T-helper 2 cell treated with Interferon-gamma antibody and Interleukin-4, amounts not matched to agents 100 ng/mL and 5 ng/mL, for 36 hours (primary cell): ENCODE data around the gene GPR84. TPM values are rescaled to one million over a fixed set of nuclear protein-coding genes. Genes with fewer than 3 reads are reported as not detected.

Source experiments
- intact Hi-C: fragments of 100-400 bp; cut with micrococcal nuclease; formaldehyde crosslinking; loops from one replicate; pipeline ENCODE4 v1.15.1; 2023
- total RNA-seq: library from RNA; stranded (reverse); gene quantifications from 2 replicates; pipeline ENCODE4 v1.2.3, GENCODE V29; 2022

The GPR84 gene
- total RNA-seq, 1 donor from 2014 or later = 0.39 TPM

DNA sequence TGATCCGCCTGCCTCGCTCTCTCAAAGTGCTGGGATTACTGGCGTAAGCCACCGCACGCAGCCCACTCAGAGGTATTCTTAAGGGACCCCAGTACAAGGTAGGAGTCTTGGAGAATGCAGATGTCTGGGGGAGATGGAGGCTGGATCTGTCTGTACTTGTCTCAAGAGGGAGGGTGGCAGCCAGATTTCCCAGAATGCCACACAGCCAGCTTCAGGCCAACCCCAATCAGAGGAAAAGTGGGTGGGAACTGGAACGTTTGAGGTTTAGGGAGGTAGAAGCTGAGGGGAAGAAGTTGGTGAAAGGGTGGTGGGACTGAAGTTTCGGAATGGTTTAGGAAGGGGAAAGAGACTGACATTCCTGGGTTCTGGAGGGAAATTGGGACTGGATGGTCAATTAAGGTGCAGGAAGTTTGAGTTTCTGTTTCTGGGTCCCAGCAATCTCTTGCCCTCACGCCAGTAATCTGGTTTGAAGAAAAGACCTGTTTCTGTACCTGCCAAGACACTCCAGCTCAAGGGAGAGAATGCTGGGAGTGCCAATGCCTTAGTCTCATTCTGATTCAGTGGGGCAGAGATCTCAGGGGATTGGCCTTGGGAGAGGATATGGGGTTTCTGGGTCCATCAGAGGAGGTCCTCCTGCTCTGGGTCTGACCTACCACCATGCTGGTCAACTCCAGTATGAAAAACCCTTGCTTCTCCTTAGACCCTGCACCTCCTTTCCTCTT lies 28.4 kb upstream of the GPR84 start:
- intact Hi-C loops = no loop called here

GRCh38 chr12:54390668-54391551 lies 26.6 kb upstream of the GPR84 start:
- intact Hi-C loops = no loop called here

DNA sequence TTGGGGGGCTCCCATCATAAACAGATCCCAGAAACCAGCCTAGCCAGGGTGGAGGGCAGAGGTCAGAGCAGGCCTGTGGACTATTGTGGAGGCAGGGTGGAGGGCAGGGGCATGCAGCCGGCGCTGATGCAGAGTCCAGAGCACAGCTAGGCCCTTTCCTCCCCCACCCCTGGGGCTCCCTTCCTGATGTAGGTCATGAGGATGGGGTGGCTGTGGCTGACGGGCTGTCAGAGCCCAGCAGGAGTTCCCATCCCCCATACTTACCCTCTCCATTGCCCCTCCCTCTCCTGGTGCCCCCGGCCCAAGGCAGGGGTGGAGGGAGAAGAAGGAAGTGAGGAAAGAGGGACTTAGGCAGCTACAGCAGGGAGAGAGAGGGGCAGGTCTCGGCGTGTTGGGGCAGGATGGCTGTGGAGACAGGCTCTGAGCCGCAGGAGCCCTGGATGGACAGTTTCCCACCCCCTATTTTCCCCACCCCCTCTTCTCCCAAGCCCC lies 25.9 kb upstream of the GPR84 start:
- intact Hi-C loops = no loop called here

GRCh38 chr12:54389607-54390175 lies 25.4 kb upstream of the GPR84 start:
- intact Hi-C loops = no loop called here

DNA sequence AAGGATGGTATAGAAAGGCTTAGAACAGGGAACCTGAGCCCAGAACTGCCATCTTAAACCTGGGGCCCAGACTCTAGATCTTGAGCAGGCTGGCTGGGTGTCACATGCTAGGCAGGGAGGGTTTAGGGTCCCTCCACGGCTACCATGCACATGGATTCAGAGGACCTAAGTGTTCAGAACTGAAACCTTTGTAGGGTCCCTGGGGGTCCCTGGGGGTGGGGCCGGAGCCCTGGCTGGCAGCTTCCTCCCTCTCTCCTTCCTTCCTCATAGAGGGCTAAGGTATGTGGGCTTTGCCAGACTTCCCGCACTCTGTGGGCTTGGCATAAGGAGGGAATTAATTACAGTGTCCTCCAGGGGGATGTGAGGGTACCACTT lies 24.8 kb upstream of the GPR84 start:
- intact Hi-C loops = no loop called here

DNA sequence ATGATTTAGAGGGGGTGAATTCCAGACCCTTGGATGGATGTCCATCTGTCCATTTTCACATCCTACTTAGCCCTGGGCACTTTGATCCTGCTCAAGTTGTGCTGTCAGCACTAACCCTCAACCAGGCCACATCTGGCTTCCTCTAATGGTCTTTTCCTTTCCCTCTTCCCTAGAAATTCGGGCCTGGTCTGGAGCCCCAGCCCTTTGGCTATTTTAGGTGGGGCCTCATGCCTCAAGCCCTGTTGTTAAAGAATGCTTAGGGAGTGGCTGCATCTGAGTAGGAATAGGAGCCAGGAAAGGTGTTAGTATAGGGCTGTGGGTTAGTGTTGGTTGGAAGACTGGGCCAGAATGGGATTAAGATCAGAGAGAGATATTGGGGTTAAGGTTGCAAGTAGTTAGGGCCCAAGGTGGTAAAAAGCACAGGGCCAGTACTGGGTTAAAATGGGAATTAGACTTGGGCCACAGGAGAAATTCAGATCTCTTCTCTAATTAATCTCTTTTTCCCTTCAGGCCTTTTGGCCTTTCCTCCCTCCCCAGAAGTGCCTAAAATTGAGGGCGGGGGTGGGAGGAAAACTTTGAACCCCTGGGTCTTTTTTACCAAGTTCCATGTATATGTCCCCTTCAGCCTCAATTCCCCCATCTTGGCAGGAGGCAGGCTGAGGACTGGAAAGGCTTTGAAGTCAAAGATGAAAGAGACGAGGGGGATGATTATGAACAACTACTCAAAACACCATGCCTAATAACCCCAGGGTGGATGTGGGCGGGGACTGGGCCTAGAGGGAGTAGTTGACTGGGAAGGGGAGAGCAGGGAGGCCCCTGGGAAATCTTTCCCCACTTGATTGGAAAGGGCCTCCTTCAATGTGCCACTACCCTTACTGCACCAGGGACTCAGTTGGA lies 24.2 kb upstream of the GPR84 start:
- intact Hi-C loops = no loop called here

DNA sequence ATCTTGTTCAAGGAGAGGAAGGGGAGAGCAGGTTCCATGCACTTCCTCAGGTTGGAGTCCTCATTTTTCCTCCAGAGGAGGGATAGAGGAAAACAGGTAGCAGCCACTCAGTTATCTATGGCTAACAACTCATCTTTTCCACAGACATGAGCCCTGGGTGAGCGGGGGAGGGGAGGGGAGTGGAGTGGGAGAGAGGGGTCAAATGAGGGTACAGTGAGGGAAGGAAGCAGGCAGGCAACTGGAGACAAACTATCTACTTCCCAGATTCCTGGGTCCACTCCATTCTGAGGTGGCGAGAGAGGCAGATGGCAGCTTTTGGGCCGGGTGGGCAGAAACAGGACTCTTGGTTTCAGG lies 22.8 kb upstream of the GPR84 start:
- intact Hi-C loops = no loop called here

GRCh38 chr12:54386403-54387113 lies 22.3 kb upstream of the GPR84 start:
- intact Hi-C loops = no loop called here

DNA sequence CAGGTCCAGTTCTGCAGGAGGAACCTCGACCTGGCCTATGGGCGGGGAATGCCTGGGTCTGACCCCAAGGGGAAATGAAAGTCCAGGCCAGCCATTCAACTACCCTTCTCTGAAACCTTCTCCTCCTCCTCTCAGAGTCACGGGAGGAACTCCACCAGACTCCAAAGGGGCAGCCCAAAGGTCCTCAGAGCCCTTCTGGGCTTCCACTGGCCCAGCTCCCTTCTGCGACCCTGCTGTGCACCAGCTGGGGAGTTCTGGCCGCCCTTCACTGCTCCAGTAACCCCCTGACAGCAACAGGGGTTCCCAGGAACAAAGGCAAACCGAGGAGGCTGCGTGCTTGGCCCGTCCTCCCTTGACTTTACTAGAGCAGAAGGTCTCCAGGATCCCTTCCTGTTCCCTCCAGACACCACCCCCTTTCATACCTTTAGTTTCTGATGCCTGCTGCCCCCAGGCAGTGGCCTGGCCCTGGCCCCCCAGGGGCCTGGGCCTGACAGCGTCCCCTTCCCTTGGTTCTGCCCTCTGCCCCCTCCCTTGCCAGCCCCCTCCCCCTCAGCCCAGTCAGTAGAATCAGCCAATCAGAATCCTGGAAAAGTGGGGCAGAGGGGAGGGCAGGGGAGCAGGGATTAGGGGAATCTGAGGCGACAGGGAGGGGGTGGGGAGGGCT lies 21.1 kb upstream of the GPR84 start:
- intact Hi-C loops = no loop called here

DNA sequence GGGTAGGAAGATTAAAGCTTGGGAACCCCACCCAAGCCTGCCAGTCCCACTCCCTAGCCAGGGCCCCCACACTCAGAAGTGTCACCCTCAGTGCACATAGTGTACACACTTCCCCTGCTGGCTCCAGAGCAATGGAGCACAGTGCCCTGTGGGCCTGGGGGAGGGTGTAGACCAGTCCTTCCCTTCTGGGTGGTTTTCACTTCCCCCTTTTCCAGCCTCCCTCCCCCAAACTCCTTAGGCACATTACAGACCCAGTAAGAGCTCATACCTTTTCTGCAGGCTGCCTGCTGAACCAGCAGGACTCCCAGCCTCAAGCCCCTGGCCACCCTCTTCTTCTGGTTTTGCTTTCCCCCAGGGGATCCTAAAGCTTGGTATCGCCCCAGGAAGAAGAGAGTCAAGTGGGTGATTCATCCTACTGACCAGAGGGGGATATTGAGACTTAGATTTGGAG lies 20.3 kb upstream of the GPR84 start, which contains the start of gene ZNF385A:
TSS of gene ZNF385A (minus strand) at position 143 of the 451 bp plus-strand sequence. CDS start 219 bp downstream, outside the sequence.
- intact Hi-C loops = no loop called here

GRCh38 chr12:54383041-54383609 lies 18.8 kb upstream of the GPR84 start:
- intact Hi-C loops = no loop called here

GRCh38 chr12:54381136-54381535 lies 16.9 kb upstream of the GPR84 start:
- intact Hi-C loops = no loop called here

DNA sequence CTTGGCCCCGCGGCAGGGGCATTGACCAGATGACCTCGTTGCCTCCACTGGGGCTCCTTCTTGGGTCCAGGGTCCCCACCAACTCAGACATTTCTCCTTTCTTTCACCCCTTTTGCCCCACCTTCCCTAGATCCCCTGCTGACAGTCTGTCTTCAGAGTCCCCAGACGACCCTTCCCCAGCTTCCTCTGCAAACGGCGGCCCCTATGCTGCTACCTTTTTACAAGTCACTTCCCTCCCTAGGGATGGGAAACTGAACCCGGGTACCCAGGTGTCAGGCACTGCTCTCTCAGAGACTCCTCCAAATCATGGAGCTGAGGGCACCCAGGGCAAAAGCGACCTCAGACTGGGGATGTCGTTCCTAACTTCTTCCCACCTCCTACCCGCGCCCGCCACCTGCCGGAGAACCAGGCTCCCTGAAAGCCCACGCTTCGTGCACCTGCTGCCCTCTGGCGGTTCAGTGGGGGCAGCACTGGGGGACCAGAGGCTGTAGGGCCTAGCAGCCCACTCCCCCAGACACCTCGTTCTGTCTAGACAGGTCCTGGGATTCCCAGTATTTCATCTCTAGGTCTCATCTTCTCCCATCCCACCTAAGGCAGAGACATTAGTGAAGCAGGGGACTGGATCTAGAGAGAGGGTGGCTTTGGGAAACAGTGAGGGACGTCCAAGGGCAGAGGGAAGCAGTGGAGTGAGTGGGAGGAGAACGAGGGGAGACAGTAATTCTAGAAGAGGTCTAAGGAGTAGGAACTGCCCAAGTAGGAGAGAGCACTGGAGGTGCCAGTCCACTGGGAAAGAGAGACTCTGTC lies 15.3 kb upstream of the GPR84 start:
- intact Hi-C loops = loop anchor here (1.0 kb wide), 1 partner anchor 11 kb away; no protein-coding TSS in a partner anchor

DNA sequence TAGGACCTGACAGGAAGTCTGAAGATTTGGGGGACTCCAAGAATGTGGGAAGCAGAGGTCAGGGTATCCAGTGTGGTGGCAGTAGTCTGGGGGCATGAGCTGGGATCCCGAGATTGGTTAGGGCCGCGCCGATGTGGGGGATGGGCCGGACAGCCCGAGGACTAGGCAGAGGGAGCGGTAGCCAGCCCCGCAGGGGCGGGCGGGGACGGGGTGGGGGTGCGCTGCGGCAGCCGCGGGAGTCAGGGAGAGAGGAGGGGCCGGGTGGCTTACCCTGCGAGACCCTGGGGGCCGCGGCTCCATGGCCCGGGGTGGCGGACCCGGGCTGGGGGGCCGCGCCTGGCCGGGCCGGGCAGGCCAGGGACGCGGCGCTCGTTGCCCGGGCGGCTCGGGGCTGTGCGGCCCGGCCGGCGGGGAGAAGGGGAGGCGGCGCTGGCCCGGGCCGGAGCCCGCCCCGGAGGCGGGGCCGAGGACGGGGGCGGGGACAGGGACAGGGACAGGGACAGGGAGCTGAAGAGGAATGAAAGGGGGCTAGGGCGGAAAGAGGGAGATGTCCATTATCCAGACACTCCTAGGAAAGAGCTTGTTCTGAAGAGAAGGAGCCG lies 14.6 kb upstream of the GPR84 start:
- intact Hi-C loops = loop anchor here (1.0 kb wide), 1 partner anchor 11 kb away; no protein-coding TSS in a partner anchor

DNA sequence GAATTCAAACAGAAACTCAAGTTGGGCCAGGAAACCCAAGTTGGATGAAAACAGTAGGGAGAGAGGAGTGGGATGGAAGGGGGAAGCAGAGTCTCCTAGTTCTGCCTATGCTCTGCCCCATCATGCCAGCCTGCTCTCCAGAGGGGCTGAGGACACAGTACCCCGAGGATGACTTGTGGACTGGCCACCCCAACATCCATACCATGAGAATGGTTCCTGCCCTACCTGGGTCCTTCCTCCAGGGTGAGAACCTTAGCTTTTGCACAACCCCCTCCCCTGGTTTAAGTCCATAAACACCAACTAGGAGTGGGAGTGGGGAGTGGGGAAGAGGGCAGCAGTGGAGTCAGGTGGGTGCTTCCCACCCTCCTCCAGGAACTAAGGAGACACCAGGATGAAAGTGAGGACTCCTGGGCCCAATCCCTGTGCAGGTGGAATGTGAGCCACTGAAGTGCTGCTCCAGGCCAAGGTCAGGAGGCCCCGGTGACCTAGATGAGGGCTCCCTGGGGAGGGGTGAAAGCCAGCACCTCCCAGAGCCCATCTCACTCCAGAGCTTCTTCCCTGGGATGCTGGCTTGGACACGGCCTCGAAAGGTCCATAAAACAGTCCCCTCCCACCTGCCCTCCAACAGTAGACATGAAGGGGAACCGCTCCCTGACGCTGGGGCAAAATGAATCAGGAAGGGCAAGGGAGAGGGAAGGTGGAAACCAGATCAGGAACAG lies 13.7 kb upstream of the GPR84 start:
- intact Hi-C loops = no loop called here

- intact Hi-C loops = no loop called here
Measured at GRCh38 chr12:54377007-54377406, 12.7 kb upstream of the GPR84 start.

DNA sequence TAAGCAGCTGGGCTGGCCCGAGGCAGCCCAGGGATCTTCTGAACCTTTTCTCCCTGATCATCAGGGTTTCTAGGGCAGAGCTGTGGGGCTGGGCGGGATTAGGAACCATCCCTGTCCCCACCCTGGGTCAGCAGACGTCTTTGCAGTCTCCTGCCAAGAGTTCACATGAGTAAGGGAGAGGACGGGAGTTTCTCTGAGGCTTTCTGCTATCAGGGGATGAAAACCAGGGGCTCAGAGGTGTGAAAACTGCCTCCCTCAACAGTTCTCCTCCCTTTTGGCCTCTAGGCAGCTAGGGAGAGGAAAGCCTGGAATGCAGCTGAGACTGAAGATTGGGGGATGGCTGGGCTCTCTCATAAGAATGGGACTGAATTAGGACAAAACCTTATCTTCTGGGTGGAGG lies 12.3 kb upstream of the GPR84 start:
- intact Hi-C loops = no loop called here

DNA sequence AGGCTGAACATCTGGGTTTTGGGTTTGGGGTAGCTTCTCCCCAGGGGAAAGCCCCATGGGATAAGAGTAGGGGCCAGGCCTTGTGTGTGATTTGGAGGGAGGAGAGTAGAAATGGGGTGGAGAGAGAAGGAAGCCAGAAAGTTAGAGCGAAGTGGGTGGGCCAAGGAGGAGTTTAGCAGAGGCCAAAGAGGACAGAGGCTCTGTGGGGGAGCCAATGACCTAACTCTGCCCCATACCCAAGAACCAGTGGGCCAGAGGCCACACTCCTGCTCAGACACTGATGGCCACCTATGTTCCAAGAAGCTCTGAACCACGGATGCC lies 10.9 kb upstream of the GPR84 start:
- intact Hi-C loops = no loop called here
